WTC11 (cell line): ENCODE results near the gene FNBP1L. TPM values are rescaled to one million over a fixed set of nuclear protein-coding genes. Genes with fewer than 3 reads are reported as not detected.

Source experiments
- total RNA-seq: library from RNA; stranded (reverse); gene quantifications from 3 replicates; pipeline ENCODE4 v1.2.3, GENCODE V29; 2021

FNBP1L gene
- total RNA-seq, 1 experiment from 2014 or later, result 79.1 TPM

Other genes starting within 250 kb of the FNBP1L start
- 57.1 to 62.8 TPM (median 59.7 TPM) in 3 replicates for gene DR1, start 102.2 kb upstream of the FNBP1L start, total RNA-seq
- gene BCAR3, start 233.7 kb downstream of the FNBP1L start, total RNA-seq, result 9.3 to 14.8 TPM (median 9.6 TPM) in 3 replicates